Nephron (organoid): Measurements from ENCODE around the gene AGBL5.
"Not testable (repeated sequence)": the region's sequence is repeated elsewhere in the genome, so short reads cannot be mapped to it uniquely, and the experiment has no call there.

Experiments used
- H3K27ac Mint-ChIP-seq, 3 experiments: 2 replicates each; pipeline ENCODE4 v1.8.0; 2020; ENCODE audit warnings: mixed read lengths in 3 of 3, mild to moderate bottlenecking in 2 of 3, moderate library complexity in 1 of 3
- H3K27me3 Mint-ChIP-seq: 2 replicates; pipeline ENCODE4 v1.8.0; 2021; ENCODE audit warnings: low read depth, mild to moderate bottlenecking, moderate library complexity, mixed read lengths
- H3K36me3 Mint-ChIP-seq: 2 replicates; pipeline ENCODE4 v1.8.0; 2020; ENCODE audit warnings: low read depth, mixed read lengths
- H3K4me1 Mint-ChIP-seq: 2 replicates; pipeline ENCODE4 v1.8.0; 2020; ENCODE audit warnings: mixed read lengths
- H3K4me3 Mint-ChIP-seq, 3 experiments: 2 replicates each; pipeline ENCODE4 v1.8.0; 2020; ENCODE audit warnings: mild to moderate bottlenecking in 3 of 3, mixed read lengths in 3 of 3, moderate library complexity in 2 of 3
- H3K9me3 Mint-ChIP-seq: 2 replicates; pipeline ENCODE4 v1.8.0; 2020; ENCODE audit warnings: mixed read lengths
- CTCF ChIP-seq, 3 experiments: fragments of 200-600 bp; sonication (generic); IDR thresholded peaks; one replicate each; pipeline ENCODE4 v1.5.0; 2021; ENCODE audit warnings: antibody characterized with exemption in 3 of 3; ENCODE audit not compliant: unreplicated experiment in 3 of 3

The AGBL5 gene

GRCh38 chr2:27115519-27115918 is 64.1 kb downstream of the AGBL5 start:
- H3K36me3 Mint-ChIP-seq: no peaks in the 10 kb centered on the region
- TF ChIP-seq CTCF (IDR thresholded peaks at IDR 0.05; ENCODE audit: unreplicated experiment in 3 of 3): no peak
- H3K27me3 Mint-ChIP-seq: peaks cover 61% of the 10 kb centered on the region
- H3K4me3 Mint-ChIP-seq: no peak overlapping the region
- H3K27ac Mint-ChIP-seq: no peak overlapping the region
- H3K9me3 Mint-ChIP-seq: peaks cover 2% of the 10 kb centered on the region
- no peaks in the 10 kb centered on the region for H3K4me1 Mint-ChIP-seq

- H3K36me3 Mint-ChIP-seq: no peaks in the 10 kb centered on the region
- peaks cover 2% of the 10 kb centered on the region for H3K9me3 Mint-ChIP-seq
- TF ChIP-seq CTCF (IDR thresholded peaks at IDR 0.05; ENCODE audit: unreplicated experiment in 3 of 3): no peak
- H3K4me1 Mint-ChIP-seq: peaks cover 3% of the 10 kb centered on the region
- no peak overlapping the region for H3K27ac Mint-ChIP-seq
- H3K4me3 Mint-ChIP-seq: peak overlapping the region; percentile 58 to 70 (median 61)
- H3K27me3 Mint-ChIP-seq: peaks cover 75% of the 10 kb centered on the region
Measured at GRCh38 chr2:27117995-27118524, 66.6 kb downstream of the AGBL5 start.

GRCh38 chr2:27118525-27119329 is 67.3 kb downstream of the AGBL5 start, which contains the start of gene CGREF1:
Gene CGREF1 (minus strand): TSS chr2:27119128. CDS start chr2:27104366, 14,762 bp downstream.
- Mint-ChIP-seq H3K4me3 (peak within 1 kb of the TSS; percentile 76 to 87 (median 80)), H3K36me3 (no peaks in the 10 kb centered on the region), H3K4me1 (peaks cover 6% of the 10 kb centered on the region), H3K27ac (no peak within 1 kb of the TSS), H3K9me3 (peaks cover 2% of the 10 kb centered on the region), H3K27me3 (peaks cover 77% of the 10 kb centered on the region)
- no peak for TF ChIP-seq CTCF (IDR thresholded peaks at IDR 0.05; ENCODE audit: unreplicated experiment in 3 of 3)

GRCh38 chr2:27119330-27119670 is 67.8 kb downstream of the AGBL5 start:
- H3K27me3 Mint-ChIP-seq: peaks cover 75% of the 10 kb centered on the region
- peak overlapping the region; percentile 76 to 87 (median 80) for H3K4me3 Mint-ChIP-seq
- not testable (repeated sequence) for H3K27ac Mint-ChIP-seq, H3K9me3 Mint-ChIP-seq, H3K4me1 Mint-ChIP-seq, H3K36me3 Mint-ChIP-seq
